Right lobe of liver (tissue), 6 donors: ENCODE results near the gene AIFM1. TPM values are rescaled to one million over a fixed set of nuclear protein-coding genes. Genes with fewer than 3 reads are reported as not detected.
"Not testable (repeated sequence)": the region's sequence is repeated elsewhere in the genome, so short reads cannot be mapped to it uniquely, and the experiment has no call there.

Experiments
- ATAC-seq, 4 donors: fragments of 200-7000 bp; cut with Tn5 transposase; one replicate each; pipeline ENCODE4 v1.9.1; 2020; ENCODE audit warnings: mild to moderate bottlenecking in 4 of 4, moderate library complexity in 4 of 4
- DNase-seq, 3 donors: peaks; one replicate each; pipeline ENCODE4 v3.0.0-alpha.2; 2020
- H3K27ac ChIP-seq, 3 donors: fragments of 200-600 bp; one replicate each; pipeline ENCODE4 v1.8.0; 2022
- H3K27me3 ChIP-seq, 2 donors: fragments of 200-600 bp; one replicate each; pipeline ENCODE4 v1.8.0; 2022
- H3K36me3 ChIP-seq, 4 donors: fragments of 200-600 bp; sonication (generic) in 1 of 4; one replicate each; pipeline versions ENCODE4 v1.5.1 to v1.8.0; 2017 to 2022; ENCODE audit warnings: control low read depth in 1 of 4
- H3K4me1 ChIP-seq, 4 donors: fragments of 200-600 bp; sonication (generic) in 1 of 4; one replicate each; pipeline versions ENCODE4 v1.5.1 to v1.8.0; 2017 to 2022; ENCODE audit warnings: control low read depth in 1 of 4
- H3K4me3 ChIP-seq, 3 donors: fragments of 200-600 bp; one replicate each; pipeline ENCODE4 v1.8.0; 2022
- H3K9me3 ChIP-seq, 4 donors: fragments of 200-600 bp; sonication (generic) in 1 of 4; one replicate each; pipeline versions ENCODE4 v1.5.1 to v1.8.0; 2017 to 2022; ENCODE audit warnings: control low read depth in 1 of 4
- POLR2A ChIP-seq: fragments of 450-650 bp; IDR thresholded peaks from one replicate; pipeline ENCODE4 v1.6.1; 2017; ENCODE audit warnings: antibody characterized with exemption, mild to moderate bottlenecking
- WGBS: methylation state at CpG from one replicate; pipeline ENCODE4 v1.1.6; 2018; ENCODE audit warnings: low coverage, low lambda C conversion rate; ENCODE audit not compliant: insufficient coverage; ENCODE audit errors: missing lambda C conversion rate; 5-methylcytosine and 5-hydroxymethylcytosine counted together
- intact Hi-C, 2 donors: fragments of 100-400 bp; cut with DNase I; formaldehyde crosslinking; loops; one replicate each; pipeline versions ENCODE4 v1.11.2 to v1.14.1; 2022
- total RNA-seq, 6 experiments: library from RNA; depleted of rRNA in 2 of 6; stranded (reverse); fragments of >200 nt in 2 of 6; fragmentation: NEBNext Ultra II Directional in 3 of 6; extraction: Animal tissue kit (Norgen Biotek cat#: 25700) in 3 of 6; gene quantifications; one replicate each; pipeline versions ENCODE4 v1.1.0 to v1.2.4, GENCODE V29; 2016 to 2023
- TF ChIP-seq, protein P1 (sequence below), 4 donors: fragments of 200-600 bp in 3 of 4; fragments of 450-650 bp in 1 of 4; IDR thresholded peaks; one replicate each; pipeline versions ENCODE4 v1.5.1 to v1.8.0; 2016 to 2022; ENCODE audit warnings: antibody characterized with exemption in 4 of 4, mild to moderate bottlenecking in 2 of 4
- donor health status: DM: no; HTN: yes; CAD: no.
- donor health status: DM: no; HTN: no; CAD: no.
- donor health status: DM: no; HTN: no; CAD: no.
- donor health status: DM: no; HTN: yes; CAD: no.
- donor health status: DM: no; HTN: yes; CAD: no.

Gene AIFM1
- total RNA-seq, 6 experiments from 2014 or later = 63.4 to 90.0 (median 76.7) TPM

- no peaks in the 10 kb centered on the region for H3K27me3 ChIP-seq
- H3K4me1 ChIP-seq = no peaks in the 10 kb centered on the region
- 46% methylated on average over 9 of the region's 14 CpGs for WGBS
- H3K9me3 ChIP-seq = no peaks in the 10 kb centered on the region
- intact Hi-C loops = no loop called here
- no peak overlapping the region for H3K27ac ChIP-seq
- ATAC-seq = no peak
- DNase-seq = no peak
- H3K4me3 ChIP-seq = no peak overlapping the region
- no peaks in the 10 kb centered on the region for H3K36me3 ChIP-seq
- TF ChIP-seq, protein P1, sequence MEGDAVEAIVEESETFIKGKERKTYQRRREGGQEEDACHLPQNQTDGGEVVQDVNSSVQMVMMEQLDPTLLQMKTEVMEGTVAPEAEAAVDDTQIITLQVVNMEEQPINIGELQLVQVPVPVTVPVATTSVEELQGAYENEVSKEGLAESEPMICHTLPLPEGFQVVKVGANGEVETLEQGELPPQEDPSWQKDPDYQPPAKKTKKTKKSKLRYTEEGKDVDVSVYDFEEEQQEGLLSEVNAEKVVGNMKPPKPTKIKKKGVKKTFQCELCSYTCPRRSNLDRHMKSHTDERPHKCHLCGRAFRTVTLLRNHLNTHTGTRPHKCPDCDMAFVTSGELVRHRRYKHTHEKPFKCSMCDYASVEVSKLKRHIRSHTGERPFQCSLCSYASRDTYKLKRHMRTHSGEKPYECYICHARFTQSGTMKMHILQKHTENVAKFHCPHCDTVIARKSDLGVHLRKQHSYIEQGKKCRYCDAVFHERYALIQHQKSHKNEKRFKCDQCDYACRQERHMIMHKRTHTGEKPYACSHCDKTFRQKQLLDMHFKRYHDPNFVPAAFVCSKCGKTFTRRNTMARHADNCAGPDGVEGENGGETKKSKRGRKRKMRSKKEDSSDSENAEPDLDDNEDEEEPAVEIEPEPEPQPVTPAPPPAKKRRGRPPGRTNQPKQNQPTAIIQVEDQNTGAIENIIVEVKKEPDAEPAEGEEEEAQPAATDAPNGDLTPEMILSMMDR (IDR thresholded peaks at IDR 0.05) = no peak
- TF ChIP-seq POLR2A = no peak
These were observed 46.2 kb downstream of the AIFM1 start for GRCh38 chrX:130119312-130119898.

GRCh38 chrX:130118441-130119311 is 47.0 kb downstream of the AIFM1 start:
- ATAC-seq = no peak
- WGBS = 64% methylated on average over 11 of the region's 21 CpGs

DNA sequence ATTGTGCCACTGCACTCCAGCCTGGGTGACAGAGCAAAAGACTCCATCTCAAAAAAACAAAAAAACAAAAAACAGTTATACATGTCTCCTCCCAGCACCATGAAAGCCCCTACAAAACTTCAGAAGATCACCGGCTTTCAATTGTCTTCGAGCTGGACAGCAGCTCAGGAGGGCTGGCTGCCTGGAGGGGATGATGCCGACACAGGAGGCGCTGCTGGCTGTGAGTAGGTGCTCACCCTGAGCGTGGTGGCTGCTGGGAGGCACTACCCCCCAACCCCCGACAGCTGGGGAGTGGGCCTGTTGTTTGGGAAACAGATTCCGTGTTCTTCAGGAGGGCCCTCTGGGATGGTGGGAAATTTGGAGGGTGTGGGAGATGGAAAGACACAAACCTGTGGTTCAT is 48.5 kb downstream of the AIFM1 start:
- ATAC-seq (no peak), DNase-seq (no peak)
- Histone ChIP-seq H3K9me3 (no peaks in the 10 kb centered on the region), H3K36me3 (no peaks in the 10 kb centered on the region), H3K4me1 (no peaks in the 10 kb centered on the region), H3K27ac (no peak overlapping the region), H3K27me3 (no peaks in the 10 kb centered on the region), H3K4me3 (no peak overlapping the region)
- no peak for TF ChIP-seq POLR2A
- TF ChIP-seq, protein P1 (IDR thresholded peaks at IDR 0.05) = no peak
- WGBS = 68% methylated on average over 2 of the region's 7 CpGs
- intact Hi-C loops = no loop called here

More at GRCh38 chrX:130118441-130119311, 47.0 kb downstream of the AIFM1 start:
- TF ChIP-seq POLR2A = no peak
- TF ChIP-seq, protein P1 (IDR thresholded peaks at IDR 0.05) = no peak
- Histone ChIP-seq H3K36me3 (no peaks in the 10 kb centered on the region), H3K9me3 (no peaks in the 10 kb centered on the region), H3K27me3 (no peaks in the 10 kb centered on the region), H3K27ac (no peak overlapping the region), H3K4me3 (no peak overlapping the region), H3K4me1 (no peaks in the 10 kb centered on the region)
- intact Hi-C loops = no loop called here
- DNase-seq = no peak

- H3K4me3 ChIP-seq, H3K27me3 ChIP-seq, H3K27ac ChIP-seq, ATAC-seq, H3K4me1 ChIP-seq, H3K36me3 ChIP-seq, DNase-seq, H3K9me3 ChIP-seq, intact Hi-C loops: not testable (repeated sequence)
- 62% methylated on average over 9 of the region's 10 CpGs for WGBS
These were observed 50.3 kb downstream of the AIFM1 start for GRCh38 chrX:130115119-130115885.
